NOMO-1 (cell line): Measurements from ENCODE around the gene SEPHS2.
"Not testable (repeated sequence)": the region's sequence is repeated elsewhere in the genome, so short reads cannot be mapped to it uniquely, and the experiment has no call there.

Experiments
- DNase-seq, 2 experiments: peaks; one replicate each; lab custom pipeline; 2025; ENCODE audit not compliant: unreplicated experiment in 2 of 2; lab: John Stamatoyannopoulos, UW

Gene SEPHS2, protein sequence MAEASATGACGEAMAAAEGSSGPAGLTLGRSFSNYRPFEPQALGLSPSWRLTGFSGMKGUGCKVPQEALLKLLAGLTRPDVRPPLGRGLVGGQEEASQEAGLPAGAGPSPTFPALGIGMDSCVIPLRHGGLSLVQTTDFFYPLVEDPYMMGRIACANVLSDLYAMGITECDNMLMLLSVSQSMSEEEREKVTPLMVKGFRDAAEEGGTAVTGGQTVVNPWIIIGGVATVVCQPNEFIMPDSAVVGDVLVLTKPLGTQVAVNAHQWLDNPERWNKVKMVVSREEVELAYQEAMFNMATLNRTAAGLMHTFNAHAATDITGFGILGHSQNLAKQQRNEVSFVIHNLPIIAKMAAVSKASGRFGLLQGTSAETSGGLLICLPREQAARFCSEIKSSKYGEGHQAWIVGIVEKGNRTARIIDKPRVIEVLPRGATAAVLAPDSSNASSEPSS

GRCh38 chr16:30445408-30446202 lies at the start of gene SEPHS2:
TSS of gene SEPHS2 (minus strand) at chr16:30445874. CDS start at chr16:30445727, 147 bp downstream.
- DNase-seq, result peak; percentile 96

- DNase-seq, result no peak
These were observed 49.0 kb upstream of the SEPHS2 start for GRCh38 chr16:30494709-30495108.

DNA sequence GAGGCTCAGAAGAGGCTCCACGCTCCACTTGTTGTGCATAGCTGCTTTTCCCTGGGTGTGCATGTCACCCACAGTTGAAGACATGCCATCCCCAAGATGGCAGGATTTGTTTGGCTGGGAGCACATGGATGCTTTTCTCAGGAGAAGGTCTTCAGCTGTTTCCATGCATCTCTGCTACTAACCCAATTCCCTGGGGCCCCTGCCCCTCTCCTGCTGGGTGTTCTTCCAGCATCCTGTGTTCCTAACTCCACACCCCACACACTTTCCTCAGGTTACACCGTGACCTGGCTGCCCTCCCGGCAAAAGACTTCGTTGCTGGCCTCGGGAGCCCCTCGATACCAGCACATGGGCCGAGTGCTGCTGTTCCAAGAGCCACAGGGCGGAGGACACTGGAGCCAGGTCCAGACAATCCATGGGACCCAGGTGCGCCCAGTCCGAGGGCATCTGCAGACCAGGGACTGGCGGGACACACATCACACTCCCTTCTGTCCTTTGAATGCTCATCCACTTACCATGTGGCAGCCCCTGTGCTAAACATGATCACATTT lies 48.3 kb upstream of the SEPHS2 start:
- no peak for DNase-seq

- no peak for DNase-seq
These were observed 46.2 kb upstream of the SEPHS2 start for GRCh38 chr16:30491744-30492308.

DNA sequence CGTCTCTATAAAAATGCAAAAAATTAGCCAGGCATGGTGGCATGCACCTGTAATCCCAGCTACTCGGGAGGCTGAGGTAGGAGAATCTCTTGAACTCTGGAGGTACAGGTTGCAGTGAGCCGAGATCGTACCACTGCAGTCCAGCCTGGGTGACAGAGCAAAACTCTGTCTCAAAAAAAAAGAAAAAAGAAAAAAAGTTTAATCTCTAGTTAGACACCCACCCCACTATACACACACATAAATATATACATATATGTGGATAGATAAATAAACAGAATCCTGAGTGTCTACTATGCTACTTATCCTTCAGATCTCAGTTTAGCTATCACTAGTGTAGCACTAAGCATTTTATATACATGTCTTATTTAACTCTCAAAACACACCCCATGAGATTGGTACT lies 45.6 kb upstream of the SEPHS2 start:
- no peak for DNase-seq

DNA sequence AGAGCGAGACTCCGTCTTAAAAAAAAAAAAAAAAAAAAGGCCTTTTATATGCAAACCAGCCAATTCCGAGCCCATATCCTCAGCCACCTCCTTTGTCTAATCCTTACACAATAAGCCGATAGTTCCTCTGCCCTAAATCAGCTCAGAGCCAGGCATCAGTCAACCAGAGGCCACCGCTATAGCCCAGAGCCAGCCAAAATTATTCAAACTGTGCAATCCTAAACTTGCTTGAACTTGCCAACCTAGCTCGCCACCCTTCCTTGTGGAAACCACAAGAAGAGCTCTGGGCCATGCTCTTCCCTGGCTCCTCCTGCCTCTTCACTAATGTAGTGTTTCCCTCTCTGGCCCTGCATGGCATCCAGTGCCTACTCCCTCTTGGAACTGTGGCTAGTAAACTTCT lies 44.5 kb upstream of the SEPHS2 start:
- DNase-seq, result no peak

DNA sequence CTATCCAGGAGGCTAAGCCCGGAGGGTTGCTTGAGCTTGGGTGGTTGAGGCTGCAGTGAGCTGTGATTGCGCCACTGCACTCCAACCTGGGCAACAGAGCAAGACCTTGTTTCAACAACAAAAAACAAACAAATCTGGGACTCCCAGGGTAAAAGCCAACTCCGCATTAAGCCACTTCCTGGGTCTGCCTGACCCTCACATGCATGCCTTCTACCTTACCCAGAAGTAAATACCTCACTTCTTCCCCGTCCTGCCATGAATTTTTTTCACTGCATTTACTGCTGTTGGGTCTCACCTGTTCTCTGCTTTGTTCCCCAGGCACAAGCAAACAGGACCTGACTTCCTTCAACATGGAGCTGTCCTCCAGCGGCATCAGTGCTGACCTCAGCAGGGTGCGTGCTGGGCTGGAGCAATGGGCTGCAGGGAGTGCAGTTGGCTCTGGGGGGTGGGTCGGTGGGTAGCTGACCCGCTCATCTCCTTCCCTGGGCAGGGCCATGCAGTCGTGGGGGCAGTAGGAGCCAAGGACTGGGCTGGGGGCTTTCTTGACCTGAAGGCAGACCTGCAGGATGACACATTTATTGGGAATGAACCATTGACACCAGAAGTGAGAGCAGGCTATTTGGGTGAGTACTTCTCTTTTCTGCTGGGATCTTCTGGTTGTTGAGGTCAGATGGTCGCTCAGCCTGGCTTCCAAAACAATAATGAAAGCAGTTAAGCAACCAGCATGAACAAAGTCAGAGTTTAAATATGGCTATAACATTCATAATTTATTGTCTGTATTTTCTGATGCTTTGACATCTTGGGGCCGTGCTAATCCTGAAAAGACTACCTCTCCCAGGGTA lies 43.3 kb upstream of the SEPHS2 start:
- peak in 1 of 2 experiments; percentile 20 for DNase-seq

- peak in 1 of 2 experiments; percentile 12 for DNase-seq
These were observed 40.3 kb upstream of the SEPHS2 start for GRCh38 chr16:30485818-30486436.

DNA sequence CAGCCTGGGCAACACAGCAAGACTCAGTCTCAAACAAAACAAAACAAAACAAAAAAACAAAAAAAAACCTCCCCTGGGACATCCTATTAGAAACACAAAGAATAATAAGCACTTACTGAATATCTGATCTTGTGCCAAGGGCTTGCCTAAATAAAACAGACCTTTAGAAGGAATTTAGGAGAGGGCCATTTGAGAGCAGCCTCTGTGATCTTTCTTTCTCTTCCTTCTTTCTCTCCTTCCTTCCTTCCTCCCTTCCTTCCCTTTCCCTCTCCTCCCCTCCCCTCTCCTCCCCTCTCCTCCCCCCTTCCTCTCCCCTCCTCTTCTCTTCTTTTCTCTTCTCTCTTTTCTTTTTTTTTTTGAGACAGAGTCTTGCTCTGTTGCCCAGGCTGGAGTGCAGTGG lies 39.2 kb upstream of the SEPHS2 start:
- no peak for DNase-seq

GRCh38 chr16:30482366-30482765 lies 36.7 kb upstream of the SEPHS2 start:
- DNase-seq, result no peak

DNA sequence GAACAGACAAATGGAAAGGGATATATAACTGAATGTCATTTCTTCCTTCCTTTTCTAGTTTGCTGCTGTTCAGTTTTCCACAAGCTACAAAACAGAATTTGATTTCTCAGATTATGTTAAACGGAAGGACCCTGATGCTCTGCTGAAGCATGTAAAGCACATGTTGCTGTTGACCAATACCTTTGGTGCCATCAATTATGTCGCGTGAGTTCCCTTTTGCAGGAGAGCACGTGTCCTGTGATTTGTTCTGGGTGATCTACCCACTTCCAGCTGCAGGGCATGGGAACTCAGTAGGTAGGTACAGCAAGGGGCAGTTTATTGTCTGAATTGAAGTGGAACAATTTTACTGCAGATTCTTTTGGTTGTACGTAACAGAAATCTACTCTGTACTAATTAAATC lies 35.7 kb upstream of the SEPHS2 start:
- peak in 1 of 2 experiments; percentile 49 for DNase-seq

- DNase-seq, result no peak
These were observed 33.2 kb upstream of the SEPHS2 start for GRCh38 chr16:30478766-30479478.

DNA sequence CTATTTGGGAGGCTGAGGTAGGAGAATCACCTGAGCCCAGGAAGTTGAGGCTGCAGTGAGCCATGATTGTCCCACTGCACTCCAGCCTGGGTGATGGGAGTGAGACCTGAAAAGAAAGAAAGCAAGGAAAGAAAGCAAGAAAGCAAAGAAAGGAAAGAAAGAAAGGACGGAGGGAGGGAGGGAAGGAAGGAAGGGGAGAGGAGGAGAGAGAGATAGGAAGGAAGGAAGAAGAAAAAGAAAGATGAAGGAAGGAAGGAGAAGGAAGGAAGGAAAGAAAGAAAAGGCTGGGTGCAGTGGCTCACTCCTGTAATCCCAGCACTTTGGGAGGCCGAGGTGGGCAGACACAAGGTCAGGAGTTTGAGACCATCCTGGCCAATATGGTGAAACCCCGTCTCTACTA lies 32.1 kb upstream of the SEPHS2 start:
- DNase-seq, result not testable (repeated sequence)

DNA sequence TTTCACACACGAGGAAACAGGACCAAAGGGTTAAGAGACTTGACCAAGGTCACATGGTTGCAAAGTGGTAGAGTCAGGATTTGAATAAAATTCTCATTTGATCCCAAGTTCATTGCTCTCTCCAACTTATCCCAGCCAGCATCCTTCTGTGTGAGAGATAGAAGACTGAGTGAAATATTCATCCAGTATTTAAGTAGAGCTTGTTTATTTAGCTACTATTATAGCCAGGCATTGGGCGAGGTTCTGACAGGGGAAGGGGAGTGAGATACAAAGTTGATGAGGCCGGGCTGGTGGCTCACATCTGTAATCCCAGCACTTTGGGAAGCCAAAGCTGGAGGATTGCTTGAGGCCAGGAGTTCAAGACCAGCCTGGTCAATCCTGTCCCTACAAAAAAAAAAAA lies 31.3 kb upstream of the SEPHS2 start:
- DNase-seq, result no peak

- DNase-seq, result no peak
These were observed 29.0 kb upstream of the SEPHS2 start for GRCh38 chr16:30474684-30475083.

DNA sequence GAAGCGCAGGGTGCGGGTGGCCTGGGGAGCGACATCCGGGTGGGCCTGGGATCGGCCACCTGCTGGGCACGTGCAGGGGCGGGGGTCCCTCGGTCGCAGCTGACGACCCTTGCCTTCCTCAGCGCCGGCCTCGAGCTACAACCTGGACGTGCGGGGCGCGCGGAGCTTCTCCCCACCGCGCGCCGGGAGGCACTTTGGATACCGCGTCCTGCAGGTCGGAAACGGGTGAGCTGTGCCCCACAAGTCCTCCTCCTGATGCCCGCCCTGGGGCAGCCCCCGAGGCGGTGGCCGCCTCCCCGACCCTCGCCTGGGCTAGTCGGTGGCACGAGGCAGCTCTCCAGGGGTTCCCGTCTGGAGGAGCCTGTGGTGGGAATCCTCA lies 28.4 kb upstream of the SEPHS2 start:
- no peak for DNase-seq

GRCh38 chr16:30473231-30474073 lies 27.8 kb upstream of the SEPHS2 start:
- peak; percentile 49 to 53 for DNase-seq

- DNase-seq, result peak; percentile 86 to 93
These were observed 26.8 kb upstream of the SEPHS2 start, which contains the start of gene ITGAL for GRCh38 chr16:30472328-30472942. TSS of gene ITGAL (plus strand) at chr16:30472742. CDS start at chr16:30472838, 96 bp downstream.
